HG02763 (cell line): ENCODE results near the gene WDR47.
"Not testable (repeated sequence)": the region's sequence is repeated elsewhere in the genome, so short reads cannot be mapped to it uniquely, and the experiment has no call there.

Experiments
- ATAC-seq: cut with Tn5 transposase; IDR thresholded peaks from one replicate; pipeline ENCODE4 v1.9.1; 2021; ENCODE audit warnings: mild to moderate bottlenecking, moderate library complexity; ENCODE audit not compliant: unreplicated experiment

The WDR47 gene

GRCh38 chr1:109056064-109056463 is 14.2 kb upstream of the WDR47 start:
- no peak for ATAC-seq

GRCh38 chr1:109052145-109052544 is 10.2 kb upstream of the WDR47 start:
- not testable (repeated sequence) for ATAC-seq

GRCh38 chr1:109050228-109050995 is 8.5 kb upstream of the WDR47 start:
- ATAC-seq = no peak

GRCh38 chr1:109048335-109048734 is 6.4 kb upstream of the WDR47 start:
- ATAC-seq = no peak

GRCh38 chr1:109047339-109047738 is 5.4 kb upstream of the WDR47 start:
- ATAC-seq = no peak

- ATAC-seq = no peak
These were observed 4.8 kb upstream of the WDR47 start for GRCh38 chr1:109046671-109047070.

- no peak for ATAC-seq
These were observed 3.7 kb upstream of the WDR47 start for GRCh38 chr1:109045595-109045994.

GRCh38 chr1:109040989-109041620 is 797 bp downstream of the WDR47 start:
- peak; percentile 14 for ATAC-seq

- no peak for ATAC-seq
These were observed 1.3 kb downstream of the WDR47 start for GRCh38 chr1:109040627-109040988.

GRCh38 chr1:109034382-109034781 is 7.5 kb downstream of the WDR47 start:
- no peak for ATAC-seq

GRCh38 chr1:109029493-109029892 is 12.4 kb downstream of the WDR47 start:
- ATAC-seq = not testable (repeated sequence)

GRCh38 chr1:109027841-109028240 is 14.1 kb downstream of the WDR47 start:
- ATAC-seq = no peak

GRCh38 chr1:109025694-109026093 is 16.2 kb downstream of the WDR47 start:
- no peak for ATAC-seq

GRCh38 chr1:109024646-109025045 is 17.3 kb downstream of the WDR47 start:
- no peak for ATAC-seq

GRCh38 chr1:109020693-109021257 is 21.1 kb downstream of the WDR47 start:
- ATAC-seq = no peak

- not testable (repeated sequence) for ATAC-seq
These were observed 24.2 kb downstream of the WDR47 start for GRCh38 chr1:109017719-109018118.

GRCh38 chr1:109017134-109017533 is 24.8 kb downstream of the WDR47 start:
- ATAC-seq = no peak

- ATAC-seq = no peak
These were observed 30.6 kb downstream of the WDR47 start for GRCh38 chr1:109011335-109011734.

- not testable (repeated sequence) for ATAC-seq
These were observed 45.3 kb downstream of the WDR47 start for GRCh38 chr1:108996622-108997021.

- no peak for ATAC-seq
These were observed 58.8 kb downstream of the WDR47 start for GRCh38 chr1:108983114-108983513.

GRCh38 chr1:108976658-108977057 is 65.2 kb downstream of the WDR47 start:
- ATAC-seq = no peak

GRCh38 chr1:108972951-108973350 is 69.0 kb downstream of the WDR47 start:
- ATAC-seq = no peak
